ENCODE results near the gene RELN.

DNA sequence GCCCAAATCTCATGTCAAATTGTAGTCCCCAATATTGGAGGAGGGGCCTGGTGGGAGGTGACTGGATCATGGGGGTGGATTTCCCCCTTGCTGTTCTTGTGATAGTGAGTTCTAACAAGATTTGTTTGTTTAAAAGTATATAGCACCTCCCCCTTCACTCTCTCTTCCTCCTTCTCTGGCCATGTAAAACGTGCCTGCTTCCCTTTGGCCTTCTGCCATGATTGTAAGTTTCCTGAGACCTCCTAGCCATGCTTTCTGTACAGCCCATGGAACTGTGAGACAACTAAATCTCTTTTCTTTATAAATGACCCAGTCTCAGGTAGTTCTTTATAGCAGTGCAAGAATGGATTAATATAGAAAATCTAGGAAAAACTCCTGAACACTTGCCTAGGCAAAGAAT, 341.3 kb downstream of the RELN start:
- no peak for TF ChIP-seq SUZ12 (IDR thresholded peaks at IDR 0.05; ENCODE audit: unreplicated experiment)
- no peak for TF ChIP-seq TARDBP (IDR thresholded peaks at IDR 0.05; ENCODE audit: borderline replicate concordance)
- TF ChIP-seq E2F8 (IDR thresholded peaks at IDR 0.05; ENCODE audit: low read depth, partially characterized antibody) = no peak
- no peak for TF ChIP-seq POLR2AphosphoS5 (IDR thresholded peaks at IDR 0.05; ENCODE audit: low read length)
- no peak for TF ChIP-seq EGR1 (IDR thresholded peaks at IDR 0.05; ENCODE audit: borderline replicate concordance in 1 of 2, low read depth in 2 of 2, low read length in 2 of 2)
- TF ChIP-seq SPI1 (IDR thresholded peaks at IDR 0.05; ENCODE audit: borderline replicate concordance, insufficient read depth, low read depth, low read length) = no peak
- TF ChIP-seq POLR2A (IDR thresholded peaks at IDR 0.05; ENCODE audit: low read depth, low read length) = no peak

Measured in GM12878 (cell line).